Measurements from ENCODE around the gene UNC5CL. TPM values are rescaled to one million over a fixed set of nuclear protein-coding genes. Genes with fewer than 3 reads are reported as not detected.

Gene UNC5CL
- total and polyA plus RNA-seq, 2 of the 8 experiments (the other 6 are each of a cell fraction or from before 2014, with no cell fraction given): 1.3 to 1.7 TPM

- FAIRE-seq (no peak), DNase-seq (ENCODE audit: low read depth in 1 of 2, low spot score in 2 of 2) (no peak)
- no peaks in the 10 kb centered on the region for H3K79me1 ChIP-seq (ENCODE audit: low read depth, low read length)
- no peak overlapping the region for H4K5ac ChIP-seq (ENCODE audit: insufficient read length, low read depth, low read length)
- no peak overlapping the region for H2BK15ac ChIP-seq (ENCODE audit: low read length)
- no peak overlapping the region for H3K4ac ChIP-seq (replicated peaks; ENCODE audit: insufficient read length, low read depth, low read length)
- H2BK12ac ChIP-seq (ENCODE audit: low read depth, low read length): no peak overlapping the region
- H3K23me2 ChIP-seq (ENCODE audit: low read depth, low read length): no peaks in the 10 kb centered on the region
- H3K36me3 ChIP-seq (ENCODE audit: control insufficient read depth in 2 of 4, insufficient read depth in 4 of 4, low read length in 3 of 4): peaks cover 0 to 8% (median under 1%) of the 10 kb centered on the region in 4 experiments; a peak in 4 of 8 replicates
- H3K18ac ChIP-seq (ENCODE audit: extremely low read depth, low read length): no peak overlapping the region
- H3K9me3 ChIP-seq (ENCODE audit: insufficient read depth in 2 of 2, low read depth in 1 of 2, low read length in 1 of 2): no peaks in the 10 kb centered on the region
- H3K23ac ChIP-seq (ENCODE audit: insufficient read length): no peak overlapping the region
- ChIA-PET POLR2A (ENCODE audit: partially characterized antibody) (interaction anchor here (0.7 to 0.8 kb wide), 2 partner anchors 12 to 14 kb away, joined by 3 to 4 read pairs; no protein-coding TSS in a partner anchor), CTCF (ENCODE audit: partially characterized antibody) (interaction anchor here (0.8 to 2.4 kb wide), 6 partner anchors 10 to 31 kb away, joined by 3 to 14 read pairs (median 6); partner anchors contain the start of gene UNC5CL)
- no peak overlapping the region for H3K56ac ChIP-seq (replicated peaks; ENCODE audit: insufficient read length, low read depth, low read length)
- H3K4me3 ChIP-seq (ENCODE audit: extremely low read depth in 1 of 4, insufficient read depth in 2 of 4, low read depth in 3 of 4, low read length in 4 of 4): no peak overlapping the region
- no peaks in the 10 kb centered on the region; a peak in 1 of 7 replicates for H3K4me1 ChIP-seq (replicated peaks in 1 of 4; ENCODE audit: control insufficient read depth in 3 of 4, insufficient read depth in 4 of 4, low read length in 3 of 4)
- no peak overlapping the region for H3K4me2 ChIP-seq (ENCODE audit: insufficient read depth in 1 of 2, low read depth in 2 of 2, low read length in 2 of 2)
- H2BK120ac ChIP-seq (replicated peaks; ENCODE audit: low read depth, low read length): no peak overlapping the region
- 83% methylated on average over 2 of the region's 2 CpGs; no CpG with 5 or more reads in 1 of the 2 experiments for WGBS, 2 experiments (ENCODE audit: extremely low coverage in 1 of 2, insufficient coverage in 1 of 2, insufficient read length in 1 of 2, insufficient replicate concordance in 2 of 2, low coverage in 1 of 2, low lambda C conversion rate in 2 of 2, missing lambda C conversion rate in 1 of 2)
- H2BK20ac ChIP-seq (ENCODE audit: low read length): no peak overlapping the region
- H4K8ac ChIP-seq (ENCODE audit: extremely low read depth, insufficient read depth, low read length): no peak overlapping the region
- H3K27ac ChIP-seq (ENCODE audit: low read depth, low read length): no peak overlapping the region
- H2AK5ac ChIP-seq (ENCODE audit: low read depth, low read length): no peak overlapping the region
- no peak overlapping the region for H2BK5ac ChIP-seq (ENCODE audit: low read depth, low read length)
- no peaks in the 10 kb centered on the region for H4K20me1 ChIP-seq (replicated peaks in 1 of 2; ENCODE audit: control insufficient read depth in 1 of 2, insufficient read depth in 2 of 2, low read length in 2 of 2)
- no peaks in the 10 kb centered on the region for H3K27me3 ChIP-seq (replicated peaks in 1 of 4; ENCODE audit: control insufficient read depth in 3 of 4, extremely low read depth in 1 of 4, insufficient read depth in 3 of 4, low read length in 3 of 4)
- no peaks in the 10 kb centered on the region for H3K79me2 ChIP-seq (ENCODE audit: control insufficient read depth in 1 of 2, insufficient read depth in 2 of 2, low read length in 2 of 2)
- no peak overlapping the region for H3K14ac ChIP-seq (ENCODE audit: insufficient read length)
- no peak overlapping the region for H4K91ac ChIP-seq (replicated peaks; ENCODE audit: insufficient read length, low read length)
- no peak overlapping the region for H2AFZ ChIP-seq (ENCODE audit: low read length)
- no peak overlapping the region for H3K9ac ChIP-seq (replicated peaks in 1 of 4; ENCODE audit: extremely low read depth in 1 of 4, low read depth in 3 of 4, low read length in 3 of 4)
- TF ChIP-seq CEBPB (IDR thresholded peaks at IDR 0.05; ENCODE audit: low read depth, low read length): no peak
- TF ChIP-seq EP300 (IDR thresholded peaks at IDR 0.05; ENCODE audit: borderline replicate concordance in 1 of 2, low read depth in 2 of 2, low read length in 2 of 2): no peak
- no peak for TF ChIP-seq TBP (IDR thresholded peaks at IDR 0.05; ENCODE audit: low read depth, low read length)
- no peak for TF ChIP-seq CTCF (IDR thresholded peaks at IDR 0.05; ENCODE audit: control extremely low read depth in 1 of 3, insufficient read depth in 1 of 3, low read depth in 1 of 3, low read length in 3 of 3)
- no peak for TF ChIP-seq RNF2 (IDR thresholded peaks at IDR 0.05; ENCODE audit: borderline replicate concordance, low read depth, low read length, missing control alignments, poor library complexity, severe bottlenecking)
- no peak for TF ChIP-seq SIRT6 (IDR thresholded peaks at IDR 0.05; ENCODE audit: low read length)
- TF ChIP-seq BACH1 (IDR thresholded peaks at IDR 0.05; ENCODE audit: low read length): no peak
Observed at GRCh38 chr6:41058783-41059181, 19.8 kb upstream of the UNC5CL start.

Data from H1 (cell line).